ENCODE measurements around the gene C16orf96.
"Not testable (repeated sequence)": the region's sequence is repeated elsewhere in the genome, so short reads cannot be mapped to it uniquely, and the experiment has no call there.

C16orf96 gene

GRCh38 chr16:4570086-4570485 is 13.9 kb downstream of the C16orf96 start:
- no peak for DNase-seq

GRCh38 chr16:4570688-4571321 is 14.7 kb downstream of the C16orf96 start:
- DNase-seq, result no peak

- DNase-seq, result no peak
These were observed 16.6 kb downstream of the C16orf96 start for GRCh38 chr16:4572715-4573114.

GRCh38 chr16:4573926-4574325 is 17.8 kb downstream of the C16orf96 start:
- DNase-seq, result not testable (repeated sequence)

- DNase-seq, result no peak
These were observed 19.0 kb downstream of the C16orf96 start for GRCh38 chr16:4574919-4575705.

- no peak for DNase-seq
These were observed 19.9 kb downstream of the C16orf96 start for GRCh38 chr16:4576008-4576407.

GRCh38 chr16:4578961-4579530 is 22.9 kb downstream of the C16orf96 start:
- DNase-seq, result no peak

GRCh38 chr16:4580250-4580649 is 24.1 kb downstream of the C16orf96 start:
- DNase-seq, result no peak

- no peak for DNase-seq
These were observed 27.8 kb downstream of the C16orf96 start for GRCh38 chr16:4583906-4584305.

GRCh38 chr16:4586291-4586690 is 30.2 kb downstream of the C16orf96 start:
- DNase-seq, result no peak

- DNase-seq, result no peak
These were observed 32.2 kb downstream of the C16orf96 start for GRCh38 chr16:4588386-4588785.

GRCh38 chr16:4588961-4589360 is 32.8 kb downstream of the C16orf96 start:
- no peak for DNase-seq

GRCh38 chr16:4591191-4591590 is 35.1 kb downstream of the C16orf96 start:
- no peak for DNase-seq

GRCh38 chr16:4591706-4592470 is 35.7 kb downstream of the C16orf96 start:
- no peak for DNase-seq

GRCh38 chr16:4593086-4593485 is 36.9 kb downstream of the C16orf96 start:
- peak; percentile 68 for DNase-seq

GRCh38 chr16:4594433-4595410 is 38.6 kb downstream of the C16orf96 start:
- no peak for DNase-seq

GRCh38 chr16:4597174-4597573 is 41.0 kb downstream of the C16orf96 start:
- DNase-seq, result no peak

- no peak for DNase-seq
These were observed 42.9 kb downstream of the C16orf96 start for GRCh38 chr16:4599037-4599436.

- no peak for DNase-seq
These were observed 43.4 kb downstream of the C16orf96 start for GRCh38 chr16:4599545-4599944.

GRCh38 chr16:4601036-4601863 is 45.1 kb downstream of the C16orf96 start:
- no peak for DNase-seq

GRCh38 chr16:4601864-4602186 is 45.7 kb downstream of the C16orf96 start:
- no peak for DNase-seq

Measured in NCI-H524 treated with DMSO at 0.1 percent for 48 hours (cell line).